Fibroblast of peridontal ligament (primary cell): ENCODE results near the gene STIP1.

Experiments used
- DNase-seq: peaks from one replicate; pipeline ENCODE4 v3.0.0-alpha.2; 2010; ENCODE audit errors: extremely low read depth

STIP1 gene

DNA sequence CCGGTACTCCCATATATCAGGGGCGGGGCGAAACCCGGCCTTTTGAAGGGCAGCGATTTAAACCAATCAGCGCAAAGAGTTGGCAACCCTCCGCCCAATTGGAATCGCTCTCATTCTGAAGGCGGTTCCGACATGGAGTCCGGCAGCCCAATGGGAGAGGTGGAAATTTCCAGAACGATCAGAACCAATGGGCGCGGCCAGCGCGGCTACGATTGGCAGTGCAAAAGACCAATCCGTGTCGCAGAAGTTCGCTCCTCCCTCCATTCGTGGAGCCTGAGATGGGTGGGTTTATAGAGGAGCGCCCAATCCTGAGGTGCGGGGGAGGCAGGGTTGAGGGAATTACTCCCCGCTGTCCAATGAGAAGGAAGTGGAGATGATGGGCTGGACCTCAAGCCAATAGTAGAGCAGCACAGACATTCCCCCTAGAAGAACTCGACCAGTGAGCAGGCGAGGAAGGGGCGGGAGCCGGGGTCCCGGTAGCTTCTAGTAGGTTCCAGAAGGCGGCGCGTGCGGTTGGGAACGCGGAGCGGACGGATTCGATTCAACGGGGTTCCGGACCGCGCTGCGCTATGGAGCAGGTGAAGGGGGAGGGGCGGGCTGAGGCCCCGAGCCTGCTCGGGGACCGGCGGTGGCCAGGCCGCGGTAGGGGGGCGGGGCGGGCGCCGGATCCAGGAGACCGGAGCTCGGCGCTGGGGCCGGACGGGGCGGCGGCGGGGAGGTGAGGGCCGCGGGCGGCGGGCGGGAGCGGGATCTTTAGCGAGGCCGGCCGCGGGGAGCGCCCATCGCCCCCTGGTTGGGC is at the start of gene STIP1:
TSS of gene STIP1 (plus strand) at position 479 of the 799 bp plus-strand sequence. CDS start at position 570, 91 bp downstream.
- peak; percentile 100 for DNase-seq

DNA sequence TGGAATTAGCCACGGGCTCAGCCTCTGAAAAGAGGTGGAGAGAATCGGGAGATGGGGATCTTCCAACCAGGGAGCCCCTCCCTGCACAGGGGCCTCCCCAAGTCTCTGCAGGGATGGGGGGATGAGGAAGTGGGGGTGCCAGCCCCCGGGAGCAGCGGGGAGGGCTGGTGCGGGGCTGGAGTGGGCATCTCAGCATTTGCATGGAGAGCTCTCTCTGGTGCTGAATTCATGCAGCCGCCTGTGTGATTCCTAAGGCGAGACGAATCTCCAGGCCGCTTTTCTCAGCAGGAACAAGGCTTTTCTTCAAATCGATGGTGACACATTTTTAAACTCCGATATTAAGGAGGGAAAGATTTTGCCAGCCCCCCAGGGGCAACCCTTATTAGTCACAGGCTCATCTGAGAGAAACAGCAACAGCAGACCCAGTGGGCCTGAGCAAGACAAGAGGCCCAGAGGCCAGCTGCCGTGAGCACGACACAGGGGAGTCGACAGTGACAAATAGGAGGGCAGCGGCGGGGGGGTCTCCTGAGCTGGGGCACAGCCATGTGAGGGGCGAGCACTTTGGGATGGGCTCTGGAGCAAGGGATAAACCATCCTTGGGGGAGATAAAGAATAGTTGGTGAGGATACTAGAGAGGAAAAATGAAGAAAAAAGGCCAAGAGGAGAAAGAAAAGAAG is 49.1 kb upstream of the STIP1 start:
- DNase-seq = no peak

DNA sequence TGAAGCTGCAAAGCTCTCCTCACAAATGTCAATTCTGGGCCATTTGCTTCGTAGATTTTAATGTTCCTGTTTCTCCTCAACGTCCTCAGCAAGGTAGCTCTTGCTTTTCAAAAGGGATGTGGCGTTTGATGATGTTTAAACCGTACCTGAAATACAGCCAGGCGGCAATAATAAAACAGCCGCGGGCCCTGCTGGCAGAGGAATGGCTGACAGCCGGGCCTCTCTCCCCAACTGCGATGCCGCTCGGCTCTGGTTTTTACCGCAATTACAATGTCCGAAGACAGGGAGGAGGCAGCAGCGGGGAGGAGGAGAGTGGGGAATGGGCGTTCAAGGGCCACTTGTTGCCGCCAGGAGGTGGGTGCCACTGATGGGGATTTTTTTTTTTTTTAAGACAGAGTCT is 47.6 kb upstream of the STIP1 start:
- DNase-seq = no peak

DNA sequence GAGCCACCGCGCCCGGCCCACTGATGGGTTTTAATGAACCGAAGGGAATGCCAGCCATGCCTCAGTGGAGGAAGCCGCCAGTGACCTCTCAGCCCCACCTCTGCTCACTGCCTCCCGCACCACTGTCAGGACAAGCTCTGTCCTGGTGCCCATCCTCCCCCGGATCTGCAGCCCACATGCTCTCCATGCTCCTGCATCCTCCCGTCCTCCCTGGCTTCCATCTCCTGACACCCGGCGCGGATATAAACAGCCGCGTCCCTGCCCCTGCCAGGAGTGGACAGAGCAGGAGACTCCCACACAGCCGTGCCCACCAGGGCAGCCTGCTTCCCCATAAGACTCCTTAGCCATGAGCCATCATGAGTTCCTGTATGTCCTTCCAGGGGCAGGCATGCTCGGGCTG is 46.9 kb upstream of the STIP1 start:
- no peak for DNase-seq

DNA sequence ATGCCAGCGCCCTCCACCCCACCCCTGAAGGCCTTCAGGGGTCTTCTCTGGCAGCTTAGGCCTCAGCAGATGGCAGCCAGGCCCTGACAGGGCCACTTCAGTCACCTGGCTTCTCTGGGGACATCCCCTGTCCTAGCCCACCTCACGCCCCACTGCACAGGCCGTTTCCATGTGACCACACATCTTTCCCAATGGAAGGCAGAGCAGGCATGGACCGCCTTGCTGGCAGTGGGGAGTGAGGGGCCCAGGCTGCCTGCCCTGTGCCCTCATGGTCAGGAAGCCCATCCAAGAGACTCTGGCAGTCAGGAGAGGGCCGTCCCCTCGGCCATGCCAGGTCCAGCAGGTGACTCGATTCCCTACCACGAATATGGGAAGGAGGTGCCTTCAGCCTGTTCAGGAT is 45.9 kb upstream of the STIP1 start:
- no peak for DNase-seq

DNA sequence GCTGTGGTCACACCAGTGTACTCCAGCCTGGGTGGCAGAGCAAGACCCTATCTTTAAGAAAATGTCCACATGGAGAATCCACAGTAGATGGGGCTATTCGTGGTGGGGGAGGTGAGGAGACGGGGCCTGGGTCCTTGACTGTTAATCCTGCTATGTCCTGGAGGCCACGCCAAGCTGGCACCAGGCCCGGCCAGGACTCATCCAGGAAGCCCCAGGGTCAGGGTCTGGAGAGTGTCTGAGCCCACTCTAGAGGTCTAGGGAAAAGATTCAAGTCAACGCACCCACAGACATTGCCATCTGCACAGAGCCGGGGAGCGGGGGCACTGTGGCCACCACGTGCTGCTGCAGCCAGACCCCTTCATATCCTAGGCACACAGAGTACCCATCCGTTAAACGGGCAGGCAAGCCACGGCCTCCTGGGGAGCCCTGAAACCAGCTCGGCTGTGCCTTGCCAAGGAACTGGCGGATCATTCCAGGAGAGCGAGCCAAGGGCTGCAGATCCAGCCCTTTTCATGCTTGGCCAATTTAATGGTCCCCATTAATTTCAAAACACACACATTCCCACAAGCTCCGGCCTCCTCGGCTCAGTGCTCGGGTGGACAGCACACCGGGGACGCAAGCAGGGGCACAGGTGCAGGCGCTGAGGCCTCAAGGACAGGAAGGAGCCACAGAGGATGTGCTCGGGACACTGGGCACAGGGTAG is 44.7 kb upstream of the STIP1 start:
- no peak for DNase-seq

DNA sequence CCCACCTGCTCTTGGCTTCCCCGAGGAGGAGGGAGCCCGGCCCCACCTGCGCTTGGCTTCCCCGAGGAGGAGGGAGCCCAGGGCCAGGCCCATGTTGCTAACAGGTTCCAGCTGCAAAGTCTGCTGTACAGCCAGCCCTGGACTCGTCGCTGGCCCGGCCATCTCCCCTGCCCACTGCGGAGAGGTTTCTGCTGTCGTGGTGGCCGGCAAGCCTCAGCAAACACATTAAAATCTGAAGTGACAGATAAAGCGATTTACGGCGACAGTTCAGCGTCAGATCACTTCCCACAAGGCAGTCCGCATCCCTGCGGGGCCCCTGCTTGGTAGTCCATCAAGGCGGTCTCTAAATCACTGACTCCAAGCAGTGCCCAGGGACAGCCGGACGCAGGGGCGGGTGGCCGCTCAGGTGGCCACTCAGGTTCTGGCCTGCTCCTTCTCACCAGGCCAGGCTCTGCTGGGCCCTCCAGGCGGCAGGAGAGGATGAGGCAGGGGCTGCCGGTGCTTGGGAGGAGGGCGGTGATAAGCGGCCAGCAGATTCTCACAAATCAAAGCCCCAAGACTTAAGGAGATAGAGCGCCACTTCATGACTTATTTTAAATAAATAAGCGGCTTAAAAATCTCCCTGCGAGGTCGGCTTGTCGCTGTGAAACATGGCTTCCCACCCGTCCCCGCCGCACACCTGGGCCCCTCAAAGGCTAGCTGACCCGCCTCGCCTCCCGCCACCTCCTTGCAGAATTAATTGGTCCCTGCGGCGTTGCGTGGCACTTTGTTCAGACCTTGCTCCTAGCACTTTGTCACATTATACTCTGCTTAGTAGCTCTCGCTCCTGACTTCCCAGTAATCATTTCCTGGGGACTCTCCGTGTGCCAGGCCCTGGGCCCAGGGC is 41.1 kb upstream of the STIP1 start:
- DNase-seq = no peak

DNA sequence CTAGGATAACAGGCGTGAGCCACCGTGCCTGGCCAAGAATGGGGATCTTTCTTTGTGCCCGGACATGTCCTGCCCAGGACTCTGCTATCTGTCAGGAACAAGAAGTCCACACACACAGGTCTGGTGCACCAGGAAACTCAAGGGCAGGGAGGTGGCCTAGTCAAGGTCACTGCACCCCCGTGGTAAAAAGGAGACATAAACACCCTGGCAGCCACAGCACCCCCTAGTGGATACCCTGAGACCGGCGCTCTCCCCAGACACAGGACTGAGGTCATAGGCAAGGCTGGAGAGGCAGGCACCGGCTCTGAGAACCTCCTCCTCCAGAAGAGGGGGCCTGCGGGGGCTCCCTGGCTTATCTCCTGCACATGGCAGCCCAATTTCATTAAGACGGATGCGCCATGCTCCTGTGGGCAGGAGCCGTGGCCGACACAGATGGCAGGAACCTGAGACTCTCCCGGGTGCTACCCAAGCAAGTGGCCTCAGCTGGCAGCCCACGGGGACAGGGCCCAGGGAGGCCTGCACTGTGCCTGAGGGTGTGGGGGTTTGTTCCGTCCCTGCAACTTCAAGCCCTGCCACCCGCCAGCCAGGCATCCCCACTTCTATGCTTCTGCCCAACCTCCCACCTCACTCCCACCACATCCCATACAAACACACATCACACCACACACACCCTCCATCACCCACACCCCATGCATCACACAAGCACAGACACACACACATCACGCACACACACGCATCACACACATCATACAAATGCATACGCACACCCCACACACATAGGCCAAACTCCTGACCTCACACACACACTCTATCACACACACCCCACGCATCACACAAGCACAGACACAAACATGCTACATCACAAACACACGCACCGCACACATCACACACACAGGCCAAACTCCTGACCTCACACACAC is 39.7 kb upstream of the STIP1 start:
- DNase-seq = peak; percentile 29

DNA sequence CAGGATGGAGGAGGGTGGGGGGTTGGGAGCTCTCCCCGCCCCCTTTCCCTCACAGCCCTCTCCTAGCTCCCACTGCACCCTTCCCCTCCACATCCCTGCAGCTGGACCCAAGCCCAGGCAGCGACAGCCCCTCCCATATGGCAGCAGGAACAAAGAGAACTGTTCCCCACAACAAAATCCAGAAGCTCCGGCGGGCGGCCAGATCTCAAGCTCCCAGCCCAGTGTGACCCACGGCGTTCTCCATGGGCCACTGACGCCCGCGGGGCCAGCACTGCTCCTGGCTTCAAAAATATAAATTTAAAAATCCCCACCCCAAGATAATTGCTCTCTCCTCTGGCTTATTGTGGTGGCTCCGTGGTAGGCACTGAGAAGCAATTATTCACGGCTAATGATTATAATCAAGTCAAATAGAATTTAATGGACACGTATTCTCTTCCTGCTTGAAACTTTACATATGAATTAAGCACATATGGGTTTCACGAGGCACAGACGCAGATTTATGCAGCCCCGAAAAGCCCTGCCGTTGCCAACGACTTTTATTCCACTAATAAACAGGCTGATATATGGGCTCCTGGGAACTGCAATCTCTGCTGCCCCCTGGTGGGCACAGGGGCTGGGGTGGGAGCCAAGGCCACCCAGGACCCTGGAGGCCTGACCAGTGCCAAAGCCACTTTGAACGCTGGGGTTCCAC is 37.6 kb upstream of the STIP1 start:
- peak; percentile 68 for DNase-seq

DNA sequence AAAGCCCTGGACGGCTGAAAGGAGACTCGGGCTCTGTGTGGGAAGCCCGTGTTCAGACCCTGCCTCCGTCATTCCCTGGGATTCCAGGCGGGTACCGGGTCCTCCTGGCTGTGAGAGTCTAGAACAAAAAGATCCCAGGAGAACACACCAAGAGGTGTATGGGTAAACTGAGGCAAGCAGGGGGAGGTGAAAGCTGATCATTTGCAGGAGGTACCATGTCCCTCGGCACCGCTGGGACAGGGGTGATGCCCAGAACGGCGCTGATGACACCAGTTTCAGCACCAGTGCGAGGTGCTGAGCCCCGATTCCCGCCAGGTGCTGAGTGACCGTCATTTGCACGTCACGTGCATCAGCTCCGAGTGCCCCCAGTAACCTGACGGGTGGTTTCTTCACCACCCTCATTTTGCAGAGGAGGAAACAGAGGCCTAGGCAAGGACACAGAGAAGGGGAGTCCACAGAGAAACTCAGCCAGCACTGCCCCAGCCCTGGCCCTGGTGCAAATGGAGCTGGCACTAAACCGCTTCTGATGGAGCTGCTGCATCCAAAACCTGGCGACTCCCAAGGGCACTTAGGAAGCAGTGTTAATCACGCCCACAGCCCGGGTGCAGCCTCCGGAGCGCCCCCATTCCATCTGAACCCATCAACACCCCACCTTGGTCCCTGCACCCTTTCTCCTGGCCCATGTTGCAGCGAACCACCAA is 36.9 kb upstream of the STIP1 start:
- no peak for DNase-seq

DNA sequence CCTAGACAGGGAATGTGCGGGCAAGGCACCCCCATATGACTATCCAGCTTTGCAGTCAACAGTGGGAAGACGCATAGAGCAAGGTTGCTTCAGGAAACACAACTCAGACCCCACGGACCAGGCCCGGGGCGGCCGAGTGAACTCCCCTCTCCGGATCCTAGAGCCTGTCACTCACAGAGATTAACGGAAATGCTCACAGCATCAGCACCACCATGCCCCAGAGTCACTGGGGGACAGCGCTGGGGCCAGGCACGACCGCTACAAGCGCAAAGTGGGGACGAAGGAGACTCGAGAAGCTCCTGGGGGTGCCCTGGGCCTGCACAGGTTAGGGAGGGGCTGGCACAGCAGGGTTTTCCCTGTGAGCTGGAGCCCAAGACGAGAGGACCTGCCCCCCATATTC is 35.9 kb upstream of the STIP1 start:
- no peak for DNase-seq

DNA sequence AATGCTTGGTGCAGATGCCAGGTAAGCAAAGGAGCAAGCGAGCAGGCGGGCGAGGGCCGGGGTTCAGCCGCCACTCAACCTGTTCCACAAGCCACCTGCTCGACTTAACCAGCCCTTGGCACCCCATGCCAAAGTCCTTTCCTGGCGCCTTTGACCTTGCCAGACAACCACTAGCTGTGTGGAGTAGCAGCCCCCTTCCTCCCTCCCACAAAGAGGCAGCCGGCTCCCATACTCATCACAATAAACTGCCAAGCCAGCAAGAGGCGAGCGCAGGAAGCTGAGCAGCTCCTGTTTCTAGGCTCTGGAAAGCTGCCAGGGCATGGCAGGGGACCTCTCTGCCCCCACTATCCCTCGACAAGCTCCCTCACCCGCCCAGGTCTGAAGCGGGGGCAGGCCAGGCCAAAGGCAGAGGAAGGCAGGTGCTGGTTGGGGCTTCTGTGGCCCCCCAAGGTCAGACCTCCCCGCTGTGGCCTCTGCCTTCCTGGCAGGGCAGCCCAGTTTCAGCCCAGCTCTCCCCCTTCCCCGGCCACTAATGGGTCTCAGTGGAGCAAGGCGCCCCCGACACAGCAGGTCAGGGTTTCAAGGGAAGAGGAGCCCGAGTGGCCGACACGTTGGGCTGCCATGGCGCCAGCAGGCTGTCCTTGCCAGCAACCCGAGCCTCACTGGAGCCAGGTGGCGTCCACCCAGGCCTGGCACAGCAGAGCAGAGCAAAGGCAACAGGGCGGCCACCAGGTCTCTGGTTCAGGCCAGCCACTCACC is 35.3 kb upstream of the STIP1 start:
- DNase-seq = no peak

DNA sequence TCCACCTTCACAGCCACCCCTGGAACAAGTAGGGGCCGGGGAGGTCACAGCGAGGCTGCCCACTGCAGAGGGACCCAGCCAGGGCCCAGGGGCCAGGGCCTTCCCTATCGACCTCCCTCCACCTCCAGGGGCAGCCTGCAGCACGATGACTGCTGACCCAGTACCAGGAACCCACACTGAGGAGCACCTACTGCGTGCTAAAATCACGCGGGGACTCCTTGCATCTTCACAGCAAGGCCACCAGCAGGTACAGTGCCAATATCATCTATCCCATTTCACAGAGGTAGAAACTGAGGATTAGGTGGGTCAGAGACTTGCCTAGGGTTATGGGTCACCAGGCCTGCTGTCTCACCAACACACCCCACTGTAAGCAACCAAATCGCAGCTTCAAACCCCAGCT is 34.6 kb upstream of the STIP1 start:
- no peak for DNase-seq

DNA sequence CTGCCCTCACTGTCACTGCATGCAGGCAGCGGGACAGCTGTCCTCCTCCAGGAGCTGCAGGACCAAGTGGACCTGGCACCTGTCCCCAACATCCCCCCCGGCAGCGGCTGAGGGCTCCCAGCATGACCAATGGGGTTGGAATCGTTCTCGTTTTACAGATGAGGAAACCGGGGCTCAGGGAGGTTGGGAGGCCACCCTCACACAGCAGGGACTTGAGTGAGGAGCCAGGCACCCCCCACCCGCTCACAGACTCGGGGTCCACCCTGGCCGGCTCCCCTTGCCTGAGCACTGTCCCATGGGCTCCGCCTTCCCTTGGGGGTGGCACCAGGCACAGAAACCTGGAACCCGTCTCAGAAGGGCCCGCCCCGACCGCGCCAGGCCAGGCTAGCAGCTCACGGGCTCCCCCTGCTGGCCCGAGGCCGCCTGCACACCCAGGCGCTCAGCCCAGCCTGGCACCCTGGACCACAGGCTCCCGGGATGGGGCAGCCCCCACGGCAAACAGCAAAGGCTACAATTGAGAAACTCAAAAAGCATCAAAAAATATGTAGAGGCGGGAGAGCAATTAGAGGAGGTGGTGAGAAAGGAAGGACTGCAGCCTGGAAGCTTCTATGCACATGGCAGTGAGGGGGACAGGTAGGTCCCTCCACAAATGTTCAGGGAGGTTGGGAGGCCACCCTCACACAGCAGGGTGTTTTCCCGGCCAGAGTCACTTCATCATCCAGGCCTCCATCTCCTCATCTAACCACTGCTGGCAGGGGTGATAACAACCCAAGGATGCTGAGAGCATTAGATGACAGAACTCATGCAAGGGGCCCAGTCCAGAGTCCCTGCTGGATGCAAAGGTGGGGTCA is 32.9 kb upstream of the STIP1 start:
- DNase-seq = peak; percentile 19

DNA sequence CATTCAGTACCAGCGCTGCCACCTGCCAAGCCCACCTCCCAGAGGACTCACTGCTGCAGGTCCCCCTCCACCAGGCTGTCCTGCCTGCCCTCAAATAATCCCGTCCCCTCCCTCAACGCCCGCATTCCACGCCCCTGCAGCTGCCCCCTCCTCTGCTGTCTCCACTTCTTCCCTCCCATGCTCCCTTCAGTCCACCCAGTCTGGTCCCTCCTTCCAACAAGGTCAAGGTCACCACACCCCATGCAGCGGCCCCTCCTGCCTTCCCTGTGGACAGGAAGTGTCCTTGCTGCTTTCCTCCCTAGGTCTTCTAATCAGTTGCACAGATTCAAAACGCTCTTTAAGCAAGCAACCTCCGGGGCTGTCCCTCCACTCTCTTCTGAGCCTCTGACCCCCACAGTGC is 32.2 kb upstream of the STIP1 start:
- no peak for DNase-seq

DNA sequence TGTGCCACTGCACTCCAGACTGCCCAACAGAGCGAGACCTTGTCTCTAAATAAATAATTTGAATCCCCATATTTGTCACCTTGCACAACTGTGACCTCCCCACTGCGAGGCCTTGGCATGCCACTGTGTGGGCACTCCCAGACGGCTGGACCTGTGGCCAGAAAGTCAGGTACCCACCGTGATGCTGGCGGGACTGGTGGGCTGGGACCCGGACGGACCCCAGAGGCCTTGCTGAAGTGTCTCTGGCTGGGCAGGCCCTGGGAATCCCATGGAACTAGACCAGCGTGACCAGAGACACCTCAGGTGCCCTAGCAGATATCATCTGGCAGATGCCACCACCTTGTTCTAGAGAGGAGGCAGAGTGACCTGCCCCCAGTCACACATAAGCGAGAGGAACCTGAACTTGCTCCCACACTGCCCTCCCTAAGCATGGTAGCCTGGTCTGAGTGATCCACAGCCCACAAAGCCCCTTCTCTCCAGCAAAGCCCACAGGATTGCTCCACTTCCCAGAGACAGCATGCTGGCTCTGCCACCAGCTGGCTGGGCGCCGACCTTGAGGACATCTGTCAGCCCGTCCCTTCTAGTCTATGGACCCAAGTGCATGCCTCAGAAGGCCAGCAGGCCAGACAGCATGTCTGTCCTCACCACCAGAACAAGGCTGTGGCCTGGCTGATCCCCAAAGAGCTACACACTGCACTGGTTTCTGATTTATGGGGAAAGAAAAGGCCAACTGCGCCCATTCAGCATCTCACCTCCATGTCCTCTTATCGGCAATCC is 29.5 kb upstream of the STIP1 start:
- DNase-seq = no peak
